Lower leg skin (tissue), 4 donors: ENCODE data around the gene C1orf50. TPM values are rescaled to one million over a fixed set of nuclear protein-coding genes. Genes with fewer than 3 reads are reported as not detected.
"Not testable (repeated sequence)": the region's sequence is repeated elsewhere in the genome, so short reads cannot be mapped to it uniquely, and the experiment has no call there.

Source experiments
- DNase-seq, 2 donors: peaks; one replicate each; pipeline ENCODE4 v3.0.0-alpha.2; 2019; ENCODE audit warnings: low spot score in 2 of 2
- H3K4me3 ChIP-seq: fragments of 200-600 bp; sonication (generic); 2 replicates; pipeline ENCODE4 v1.5.1; 2017; ENCODE audit warnings: mild to moderate bottlenecking, low read depth; ENCODE audit not compliant: poor library complexity, severe bottlenecking
- CTCF ChIP-seq, 3 donors: fragments of 450-650 bp; IDR thresholded peaks; one replicate each; pipeline ENCODE4 v1.5.1; 2016; ENCODE audit warnings: antibody characterized with exemption in 3 of 3, mild to moderate bottlenecking in 3 of 3, moderate library complexity in 2 of 3
- POLR2A ChIP-seq, 2 donors: fragments of 450-650 bp; IDR thresholded peaks; one replicate each; pipeline ENCODE4 v1.6.1; 2016 to 2017; ENCODE audit warnings: antibody characterized with exemption in 2 of 2, mild to moderate bottlenecking in 1 of 2, moderate library complexity in 1 of 2
- WGBS, 2 donors: methylation state at CpG; one replicate each; pipeline ENCODE4 v1.1.5; 2018; 5-methylcytosine and 5-hydroxymethylcytosine counted together
- intact Hi-C: fragments of 100-400 bp; cut with DNase I; formaldehyde crosslinking; loops from one replicate; pipeline ENCODE4 v1.15.0; 2023; ENCODE audit warnings: low total_unique reads
- total RNA-seq, 4 donors: library from RNA; depleted of rRNA; stranded (reverse); fragments of >200 nt; gene quantifications; one replicate each; pipeline ENCODE4 v1.1.0, GENCODE V29; 2016

Gene C1orf50
- total RNA-seq, 4 donors from 2014 or later: 2.5 to 6.7 (median 3.6) TPM

- no peak overlapping the region for H3K4me3 ChIP-seq
- 46 to 67% methylated on average over 13 to 14 of the region's 14 CpGs for WGBS, 2 donors
- TF ChIP-seq CTCF (IDR thresholded peaks at IDR 0.05) (no peak), POLR2A (IDR thresholded peaks at IDR 0.05) (no peak)
- DNase-seq: peak in 1 of 2 donors; percentile 79
- intact Hi-C loops: no loop called here
Observed at GRCh38 chr1:42747125-42747524, 19.9 kb upstream of the C1orf50 start.

GRCh38 chr1:42748021-42748420 is 19.0 kb upstream of the C1orf50 start:
- WGBS, 2 donors: 79 to 85% methylated on average over 10 of the region's 10 CpGs
- H3K4me3 ChIP-seq: no peak overlapping the region
- intact Hi-C loops: no loop called here
- no peak for TF ChIP-seq POLR2A (IDR thresholded peaks at IDR 0.05)
- no peak for TF ChIP-seq CTCF (IDR thresholded peaks at IDR 0.05)
- peak in 1 of 2 donors; percentile 72 for DNase-seq

GRCh38 chr1:42748461-42749410 is 18.3 kb upstream of the C1orf50 start:
- peak in 1 of 2 donors; percentile 79 for DNase-seq
- intact Hi-C loops: no loop called here
- no peak overlapping the region for H3K4me3 ChIP-seq
- WGBS, 2 donors: 73 to 85% methylated on average over 14 of the region's 14 CpGs
- TF ChIP-seq CTCF (IDR thresholded peaks at IDR 0.05) (no peak), POLR2A (IDR thresholded peaks at IDR 0.05) (no peak)

GRCh38 chr1:42750041-42750440 is 17.0 kb upstream of the C1orf50 start:
- H3K4me3 ChIP-seq: no peak overlapping the region
- no peak for TF ChIP-seq CTCF (IDR thresholded peaks at IDR 0.05)
- no peak for TF ChIP-seq POLR2A (IDR thresholded peaks at IDR 0.05)
- WGBS, 2 donors: 93% methylated on average over 12 of the region's 12 CpGs
- DNase-seq: peak in 1 of 2 donors; percentile 69
- intact Hi-C loops: no loop called here

GRCh38 chr1:42751511-42752070 is 15.5 kb upstream of the C1orf50 start:
- intact Hi-C loops, DNase-seq, H3K4me3 ChIP-seq: not testable (repeated sequence)
- 93 to 96% methylated on average over 8 of the region's 8 CpGs for WGBS, 2 donors

- DNase-seq: peak in 1 of 2 donors; percentile 61
- intact Hi-C loops: no loop called here
- 92 to 97% methylated on average over 6 of the region's 6 CpGs for WGBS, 2 donors
- no peak for TF ChIP-seq POLR2A (IDR thresholded peaks at IDR 0.05)
- H3K4me3 ChIP-seq: no peak overlapping the region
Observed at GRCh38 chr1:42752284-42752683, 14.8 kb upstream of the C1orf50 start.
